ELR (cell line): ENCODE data around the gene IFIT3.
A peak's percentile ranks its signal among the peaks of the same experiment; 100 is the strongest.

Source experiments
- DNase-seq: peaks from one replicate; pipeline ENCODE4 v3.0.0-alpha.2; 2015; ENCODE audit warnings: low read depth

Gene IFIT3

GRCh38 chr10:89357975-89358374 is 30.2 kb downstream of the IFIT3 start:
- DNase-seq = no peak

- no peak for DNase-seq
Observed at GRCh38 chr10:89360157-89360556, 32.4 kb downstream of the IFIT3 start.

GRCh38 chr10:89362929-89363328 is 35.1 kb downstream of the IFIT3 start:
- DNase-seq = no peak

- DNase-seq = no peak
Observed at GRCh38 chr10:89363729-89364442, 36.1 kb downstream of the IFIT3 start.

- no peak for DNase-seq
Observed at GRCh38 chr10:89364531-89364930, 36.7 kb downstream of the IFIT3 start.

GRCh38 chr10:89367529-89367928 is 39.7 kb downstream of the IFIT3 start:
- DNase-seq = no peak

GRCh38 chr10:89368129-89368528 is 40.3 kb downstream of the IFIT3 start:
- DNase-seq = no peak

- peak; percentile 71 for DNase-seq
Observed at GRCh38 chr10:89369156-89370105, 41.6 kb downstream of the IFIT3 start.

GRCh38 chr10:89371079-89371478 is 43.3 kb downstream of the IFIT3 start:
- DNase-seq = no peak

- DNase-seq = no peak
Observed at GRCh38 chr10:89371987-89372386, 44.2 kb downstream of the IFIT3 start.

- peak; percentile 69 for DNase-seq
Observed at GRCh38 chr10:89373916-89374711, 46.3 kb downstream of the IFIT3 start.

GRCh38 chr10:89374713-89375141 is 46.9 kb downstream of the IFIT3 start:
- no peak for DNase-seq

- no peak for DNase-seq
Observed at GRCh38 chr10:89377705-89378637, 50.2 kb downstream of the IFIT3 start, which contains the start of gene IFIT1B. IFIT1B (plus strand) TSS chr10:89378056; CDS start chr10:89378136, 80 bp downstream.

- DNase-seq = no peak
Observed at GRCh38 chr10:89379103-89379502, 51.3 kb downstream of the IFIT3 start.

GRCh38 chr10:89382757-89383156 is 55.0 kb downstream of the IFIT3 start:
- DNase-seq = no peak

- DNase-seq = no peak
Observed at GRCh38 chr10:89384474-89385340, 56.9 kb downstream of the IFIT3 start.

GRCh38 chr10:89388806-89389205 is 61.0 kb downstream of the IFIT3 start:
- no peak for DNase-seq

GRCh38 chr10:89389254-89389653 is 61.5 kb downstream of the IFIT3 start:
- DNase-seq = peak; percentile 61
